GM12872 (cell line): Measurements from ENCODE around the gene ATP6V1B1.

Experiments used
- CTCF ChIP-seq: IDR thresholded peaks from 3 replicates; pipeline ENCODE4 v1.5.1; 2011; ENCODE audit warnings: low read depth, mild to moderate bottlenecking, low read length, moderate library complexity; ENCODE audit not compliant: insufficient read depth

ATP6V1B1 gene

GRCh38 chr2:70903171-70903570 is 32.5 kb upstream of the ATP6V1B1 start:
- TF ChIP-seq CTCF, result no peak

GRCh38 chr2:70903641-70904340 is 31.9 kb upstream of the ATP6V1B1 start:
- TF ChIP-seq CTCF, result no peak

- TF ChIP-seq CTCF, result no peak
These were observed 31.1 kb upstream of the ATP6V1B1 start for GRCh38 chr2:70904371-70905216.

- no peak for TF ChIP-seq CTCF
These were observed 30.0 kb upstream of the ATP6V1B1 start for GRCh38 chr2:70905443-70906421.

GRCh38 chr2:70906439-70907005 is 29.2 kb upstream of the ATP6V1B1 start:
- TF ChIP-seq CTCF, result no peak

- TF ChIP-seq CTCF, result no peak
These were observed 28.3 kb upstream of the ATP6V1B1 start for GRCh38 chr2:70907130-70908057.
